Urinary bladder (tissue), 4 donors: ENCODE results near the gene PLXNA2. TPM values are rescaled to one million over a fixed set of nuclear protein-coding genes. Genes with fewer than 3 reads are reported as not detected.

Experiments used
- DNase-seq: peaks from one replicate; pipeline ENCODE4 v3.0.0-alpha.2; 2015; ENCODE audit errors: extremely low spot score
- H3K27ac ChIP-seq: one replicate; pipeline ENCODE4 v1.5.1; 2013; ENCODE audit warnings: low read depth, mild to moderate bottlenecking, moderate library complexity
- H3K36me3 ChIP-seq: one replicate; pipeline ENCODE4 v1.6.1; 2013; ENCODE audit warnings: mild to moderate bottlenecking, moderate library complexity; ENCODE audit not compliant: insufficient read depth
- H3K4me1 ChIP-seq: one replicate; pipeline ENCODE4 v1.6.1; 2013; ENCODE audit warnings: mild to moderate bottlenecking, moderate library complexity; ENCODE audit not compliant: insufficient read depth
- H3K4me3 ChIP-seq: one replicate; pipeline ENCODE4 v1.5.1; 2013; ENCODE audit warnings: low read depth, low read length
- WGBS: extraction: QIAGEN DNeasy Blood & Tissue Kit; methylation state at CpG from one replicate; pipeline ENCODE4 v1.1.7; 2013; 5-methylcytosine and 5-hydroxymethylcytosine counted together
- polyA plus RNA-seq: library from polyadenylated mRNA; stranded (reverse); fragments of 200-250 nt; gene quantifications from one replicate; pipeline ENCODE4 v1.2.3, GENCODE V29; 2013
- total RNA-seq: library from RNA; depleted of rRNA; stranded (reverse); fragments of >200 nt; gene quantifications from one replicate; pipeline ENCODE4 v1.2.3, GENCODE V29; 2014
- donor health status: healthy with polysubstance abuse.
- donor health status: healthy.

The PLXNA2 gene
- total and polyA plus RNA-seq, 2 donors, result 15.1 to 20.0 TPM

- Histone ChIP-seq H3K4me1 (peaks cover 4% of the 10 kb centered on the region), H3K4me3 (no peak overlapping the region), H3K27ac (no peak overlapping the region), H3K36me3 (no peaks in the 10 kb centered on the region)
- DNase-seq, result no peak
- 56% methylated on average over 5 of the region's 5 CpGs for WGBS
These were observed 2.7 kb downstream of the PLXNA2 start for GRCh38 chr1:208241512-208241911.

GRCh38 chr1:208240662-208241355 lies 3.4 kb downstream of the PLXNA2 start:
- no peak for DNase-seq
- no peak overlapping the region for H3K4me3 ChIP-seq
- H3K36me3 ChIP-seq, result no peaks in the 10 kb centered on the region
- peaks cover 4% of the 10 kb centered on the region for H3K4me1 ChIP-seq
- 58% methylated on average over 3 of the region's 3 CpGs for WGBS
- no peak overlapping the region for H3K27ac ChIP-seq

DNA sequence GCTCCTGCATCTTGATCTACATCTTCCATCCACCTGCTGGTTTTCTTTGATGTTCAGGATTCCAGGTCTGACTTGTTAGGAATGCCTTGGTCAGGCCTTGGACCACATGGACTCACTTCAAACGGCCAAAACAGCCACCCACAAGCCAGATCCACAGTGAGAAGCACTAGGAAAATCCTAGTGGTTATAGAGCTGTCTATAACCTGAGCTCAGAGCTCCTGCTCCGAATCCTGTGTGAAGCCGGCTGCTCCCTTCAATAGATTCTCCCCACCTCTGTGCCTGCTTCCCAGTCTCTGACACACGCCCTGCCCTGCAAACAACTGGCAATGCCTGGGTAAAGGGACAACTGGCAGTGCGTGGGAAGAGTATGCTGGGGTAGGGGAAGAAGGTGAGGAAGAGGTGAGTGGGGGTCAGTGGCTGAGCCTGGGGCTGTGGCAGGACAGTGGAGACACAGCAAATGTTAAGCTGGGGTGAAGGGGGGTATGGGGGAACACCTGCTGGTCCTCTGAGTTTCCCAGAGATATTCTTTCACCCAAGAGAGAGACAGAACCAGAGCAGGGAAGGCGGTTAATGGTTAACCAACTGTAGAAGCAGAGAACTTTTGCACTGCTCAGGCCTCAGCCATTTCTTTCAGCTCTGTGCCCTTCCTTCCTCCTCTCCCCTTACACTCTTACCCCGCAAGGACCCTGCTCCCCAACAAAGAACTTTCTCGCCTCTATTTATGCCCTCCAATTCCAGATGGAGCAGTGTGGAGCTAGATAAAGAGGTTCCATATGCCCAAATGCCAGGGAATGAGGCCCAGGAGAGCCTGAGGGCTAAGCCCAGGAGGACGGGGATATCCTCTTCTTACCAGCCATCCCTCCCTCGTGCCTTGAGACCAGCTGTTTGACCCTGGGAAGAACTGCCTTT lies 4.5 kb downstream of the PLXNA2 start:
- H3K27ac ChIP-seq, result no peak overlapping the region
- H3K4me3 ChIP-seq, result no peak overlapping the region
- H3K36me3 ChIP-seq, result no peaks in the 10 kb centered on the region
- WGBS, result 59% methylated on average over 10 of the region's 10 CpGs
- peaks cover 4% of the 10 kb centered on the region for H3K4me1 ChIP-seq
- no peak for DNase-seq

DNA sequence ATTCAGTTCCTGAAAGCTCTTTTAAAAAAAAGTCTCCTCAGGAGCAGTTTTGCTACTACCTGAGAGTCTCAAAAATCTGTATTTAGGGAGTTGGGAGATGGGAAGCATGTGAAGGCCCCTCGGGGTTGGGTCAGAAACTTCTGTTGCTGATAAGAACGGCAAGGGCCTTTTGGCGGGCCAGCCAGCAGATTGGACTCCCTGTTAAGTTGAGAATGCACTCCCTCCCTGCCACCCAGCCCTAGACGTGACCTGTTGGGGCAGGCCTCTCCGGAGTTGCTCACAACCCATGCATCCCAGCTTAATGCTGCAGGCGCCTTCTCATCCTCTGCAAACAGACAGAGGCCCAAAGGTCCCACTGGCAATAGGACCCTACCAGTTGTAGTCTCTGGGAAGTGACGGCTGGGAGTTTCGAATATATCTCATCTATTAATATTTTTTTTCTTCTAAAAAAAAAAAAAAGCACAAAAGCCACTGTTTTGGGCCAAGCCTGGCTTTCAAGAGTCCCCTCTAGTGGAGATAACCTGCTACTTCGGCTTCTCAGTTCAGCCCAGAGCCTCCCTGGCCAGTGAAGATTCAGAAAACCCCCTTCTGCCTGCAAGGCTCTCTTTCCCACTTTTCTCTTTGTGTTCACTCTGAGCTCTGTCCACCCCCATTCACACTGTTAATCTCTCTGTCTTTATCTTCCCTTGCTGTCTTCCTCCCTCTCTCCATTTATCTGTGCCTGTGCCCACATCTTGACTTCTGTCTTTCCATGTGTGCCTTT lies 5.3 kb downstream of the PLXNA2 start:
- H3K4me3 ChIP-seq, result no peak overlapping the region
- no peaks in the 10 kb centered on the region for H3K36me3 ChIP-seq
- DNase-seq, result no peak
- peaks cover 4% of the 10 kb centered on the region for H3K4me1 ChIP-seq
- 34% methylated on average over 9 of the region's 9 CpGs for WGBS
- H3K27ac ChIP-seq, result no peak overlapping the region

- H3K4me1 ChIP-seq, result no peaks in the 10 kb centered on the region
- no peaks in the 10 kb centered on the region for H3K36me3 ChIP-seq
- no peak for DNase-seq
- H3K4me3 ChIP-seq, result no peak overlapping the region
- H3K27ac ChIP-seq, result no peak overlapping the region
- WGBS, result 75% methylated on average over 8 of the region's 8 CpGs
These were observed 6.9 kb downstream of the PLXNA2 start for GRCh38 chr1:208237241-208237640.

GRCh38 chr1:208235982-208236761 lies 8.0 kb downstream of the PLXNA2 start:
- peak overlapping the region; percentile 59 for H3K27ac ChIP-seq
- no peaks in the 10 kb centered on the region for H3K36me3 ChIP-seq
- H3K4me1 ChIP-seq, result no peaks in the 10 kb centered on the region
- H3K4me3 ChIP-seq, result no peak overlapping the region
- no peak for DNase-seq
- WGBS, result 28% methylated on average over 17 of the region's 17 CpGs

DNA sequence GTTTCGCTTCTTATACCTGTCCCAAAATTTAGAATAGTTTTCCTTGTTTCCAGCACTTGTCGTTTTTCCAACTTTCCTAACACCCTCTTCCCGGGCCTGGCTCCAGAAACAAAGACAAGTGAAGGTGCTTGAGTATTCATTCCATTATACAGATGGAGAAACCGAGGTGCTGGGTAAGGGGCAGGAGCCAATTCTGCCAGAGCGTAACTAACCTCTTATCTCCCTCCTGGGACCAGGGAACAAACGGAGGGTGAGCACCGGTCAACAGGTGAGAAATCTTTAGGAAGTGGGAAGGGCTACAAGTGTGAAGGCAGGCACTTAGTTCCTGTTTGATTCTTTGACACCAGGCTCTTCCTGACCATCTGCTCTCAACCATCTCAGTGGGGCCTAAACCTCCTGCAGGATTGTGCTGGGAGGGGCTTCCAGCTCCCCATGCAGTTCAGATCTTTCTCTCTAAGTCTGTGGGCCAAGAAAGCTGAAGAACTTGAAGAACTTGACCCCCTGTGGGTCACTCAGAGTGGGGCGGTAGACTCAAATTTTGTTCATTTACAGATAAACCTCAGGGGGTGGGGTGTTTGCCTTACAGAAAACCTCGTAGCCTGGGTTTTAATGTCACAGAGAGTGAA lies 8.7 kb downstream of the PLXNA2 start:
- Histone ChIP-seq H3K36me3 (no peaks in the 10 kb centered on the region), H3K4me3 (no peak overlapping the region), H3K27ac (peak overlapping the region; percentile 18), H3K4me1 (no peaks in the 10 kb centered on the region)
- WGBS, result 65% methylated on average over 9 of the region's 9 CpGs
- no peak for DNase-seq

DNA sequence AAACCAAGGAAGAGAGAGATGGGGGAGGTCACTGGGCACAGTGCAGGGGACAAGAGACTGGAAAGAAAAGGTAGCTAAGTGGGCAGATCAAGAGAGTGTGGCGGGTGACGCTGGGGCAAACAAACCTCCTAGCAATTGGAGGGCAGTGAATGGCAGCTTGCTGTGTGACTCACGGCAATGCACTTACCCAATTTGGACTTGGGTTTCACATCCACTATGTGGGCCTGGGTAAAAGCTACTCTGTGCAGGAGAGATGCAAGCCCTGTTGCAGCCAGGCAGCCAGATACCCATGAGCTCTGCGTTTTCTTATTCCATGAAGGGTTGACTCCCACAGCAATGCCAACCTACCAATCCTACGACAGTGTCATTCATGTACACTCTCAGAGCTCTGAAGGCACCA lies 9.5 kb downstream of the PLXNA2 start:
- Histone ChIP-seq H3K4me1 (no peaks in the 10 kb centered on the region), H3K4me3 (no peak overlapping the region), H3K27ac (no peak overlapping the region), H3K36me3 (no peaks in the 10 kb centered on the region)
- WGBS, result 76% methylated on average over 5 of the region's 5 CpGs
- DNase-seq, result no peak

- no peak overlapping the region for H3K27ac ChIP-seq
- no peak for DNase-seq
- no peaks in the 10 kb centered on the region for H3K4me1 ChIP-seq
- no peaks in the 10 kb centered on the region for H3K36me3 ChIP-seq
- H3K4me3 ChIP-seq, result no peak overlapping the region
- WGBS, result 41% methylated on average over 3 of the region's 3 CpGs
These were observed 10.2 kb downstream of the PLXNA2 start for GRCh38 chr1:208233978-208234377.

GRCh38 chr1:208233546-208233945 lies 10.6 kb downstream of the PLXNA2 start:
- Histone ChIP-seq H3K36me3 (no peaks in the 10 kb centered on the region), H3K4me1 (no peaks in the 10 kb centered on the region), H3K4me3 (no peak overlapping the region), H3K27ac (no peak overlapping the region)
- DNase-seq, result no peak
- WGBS, result 54% methylated on average over 5 of the region's 5 CpGs

DNA sequence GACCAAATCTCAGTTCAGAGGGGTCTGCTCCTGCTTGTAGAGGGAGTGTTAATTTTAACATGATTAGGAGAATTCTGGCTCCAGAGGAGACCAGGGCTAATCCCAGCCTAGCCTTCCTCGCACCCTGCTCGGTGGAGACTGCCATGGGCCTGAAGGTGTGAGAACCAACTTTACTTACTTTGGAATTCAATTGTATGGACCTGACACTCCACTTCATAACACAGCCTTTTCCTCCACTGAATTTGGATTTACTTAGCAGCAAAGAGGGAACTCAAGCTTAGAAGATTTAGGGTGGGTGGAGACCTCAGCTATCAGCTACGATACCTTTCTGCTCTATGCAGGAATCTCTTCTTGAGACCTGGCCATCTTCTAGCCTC lies 11.5 kb downstream of the PLXNA2 start:
- Histone ChIP-seq H3K36me3 (no peaks in the 10 kb centered on the region), H3K4me1 (no peaks in the 10 kb centered on the region), H3K4me3 (no peak overlapping the region), H3K27ac (no peak overlapping the region)
- DNase-seq, result no peak
- 74% methylated on average over 3 of the region's 3 CpGs for WGBS

- Histone ChIP-seq H3K36me3 (no peaks in the 10 kb centered on the region), H3K4me3 (no peak overlapping the region), H3K4me1 (no peaks in the 10 kb centered on the region), H3K27ac (no peak overlapping the region)
- WGBS, result 34% methylated on average over 7 of the region's 7 CpGs
- no peak for DNase-seq
These were observed 12.1 kb downstream of the PLXNA2 start for GRCh38 chr1:208231881-208232661.
